Keratinocyte (primary cell): Measurements from ENCODE around the gene NDOR1. TPM values are rescaled to one million over a fixed set of nuclear protein-coding genes. Genes with fewer than 3 reads are reported as not detected.

Experiments used
- DNase-seq: peaks from one replicate; pipeline ENCODE4 v3.0.0-alpha.2; 2011; ENCODE audit warnings: low read depth, missing footprints, low spot score
- FAIRE-seq: peaks from 2 replicates; lab custom pipeline; 2011; peaks lifted over from hg19 to GRCh38; lab: Jason Lieb, UNC
- H2AFZ ChIP-seq: 2 replicates; pipeline ENCODE4 v1.6.0; 2012; ENCODE audit warnings: low read length, control low read depth, inconsistent platforms; ENCODE audit not compliant: control insufficient read depth
- H3K27ac ChIP-seq: 2 replicates; pipeline ENCODE4 v1.5.1; 2011; ENCODE audit warnings: low read length; ENCODE audit not compliant: control insufficient read depth, insufficient read depth
- H3K27me3 ChIP-seq: 3 replicates; pipeline ENCODE4 v1.6.0; 2011; ENCODE audit warnings: low read length; ENCODE audit not compliant: control insufficient read depth, insufficient read depth; ENCODE audit errors: extremely low read depth
- H3K36me3 ChIP-seq, 2 experiments: 2 replicates in 1 of 2; 3 replicates in 1 of 2; pipeline ENCODE4 v1.5.1; 2011; ENCODE audit warnings: low read length in 2 of 2, mild to moderate bottlenecking in 1 of 2; ENCODE audit not compliant: control insufficient read depth in 2 of 2, insufficient read depth in 2 of 2; ENCODE audit errors: extremely low read depth in 1 of 2
- H3K4me1 ChIP-seq: 3 replicates; pipeline ENCODE4 v1.5.1; 2011; ENCODE audit warnings: low read length; ENCODE audit not compliant: control insufficient read depth, insufficient read depth; ENCODE audit errors: extremely low read depth
- H3K4me2 ChIP-seq: 3 replicates; pipeline ENCODE4 v1.6.0; 2011; ENCODE audit warnings: low read depth, low read length; ENCODE audit not compliant: control insufficient read depth, insufficient read depth; ENCODE audit errors: extremely low read depth
- H3K4me3 ChIP-seq, 3 experiments: fragments of 200-600 bp in 1 of 3; sonication (generic) in 1 of 3; 2 replicates in 2 of 3; 3 replicates in 1 of 3; pipeline ENCODE4 v1.5.1; 2011 to 2016; ENCODE audit warnings: low read length in 3 of 3, mild to moderate bottlenecking in 3 of 3, control low read depth in 2 of 3, inconsistent platforms in 1 of 3, low read depth in 1 of 3, mixed read lengths in 1 of 3, mixed run types in 1 of 3, moderate library complexity in 1 of 3; ENCODE audit not compliant: control insufficient read depth in 2 of 3, insufficient read depth in 2 of 3; ENCODE audit errors: extremely low read depth in 1 of 3
- H3K79me2 ChIP-seq: 2 replicates; pipeline ENCODE4 v1.6.0; 2012; ENCODE audit warnings: low read length; ENCODE audit not compliant: control insufficient read depth, insufficient read depth
- H3K9ac ChIP-seq: 3 replicates; pipeline ENCODE4 v1.6.0; 2011; ENCODE audit warnings: low read length; ENCODE audit not compliant: control insufficient read depth, insufficient read depth; ENCODE audit errors: extremely low read depth
- H3K9me1 ChIP-seq: 3 replicates; pipeline ENCODE4 v1.6.0; 2011; ENCODE audit warnings: low read length; ENCODE audit not compliant: control insufficient read depth, insufficient read depth; ENCODE audit errors: extremely low read depth
- H3K9me3 ChIP-seq: 2 replicates; pipeline ENCODE4 v1.5.1; 2012; ENCODE audit warnings: low read depth, low read length; ENCODE audit not compliant: control insufficient read depth
- H4K20me1 ChIP-seq: 3 replicates; pipeline ENCODE4 v1.6.0; 2011; ENCODE audit warnings: low read length; ENCODE audit not compliant: control insufficient read depth, insufficient read depth; ENCODE audit errors: extremely low read depth
- EZH2 ChIP-seq: IDR thresholded peaks from one replicate; pipeline ENCODE4 v1.6.1; 2012; ENCODE audit warnings: inconsistent platforms, mild to moderate bottlenecking, low read length, moderate library complexity
- dilution Hi-C: fragments of 300-500 bp; cut with MboI; formaldehyde crosslinking; loops from one replicate; pipeline ENCODE4 v1.7.0; 2020; ENCODE audit warnings: low sequenced_read_pairs; ENCODE audit not compliant: extremely low pct_ligation_motif_present
- polyA plus RNA-seq, 5 experiments: library from polyadenylated mRNA; depleted of rRNA in 3 of 5; stranded (reverse) in 3 of 5; stranded (forward) in 1 of 5; unstranded in 1 of 5; fragments of >200 nt; gene quantifications; 1 replicate in 1 of 5; 2 replicates in 3 of 5; 3 replicates in 1 of 5; pipeline versions ENCODE4 v1.2.1 to v1.2.3, GENCODE V29; 2011 to 2012; ENCODE audit warnings: missing spikeins in 2 of 5, low read depth in 1 of 5, low replicate concordance in 1 of 5
- TF ChIP-seq, protein P1 (sequence below), 3 experiments: IDR thresholded peaks in 1 of 3; conservative IDR thresholded peaks in 1 of 3; optimal IDR thresholded peaks in 1 of 3; 2 replicates in 2 of 3; 3 replicates in 1 of 3; pipeline versions ENCODE3 to v1.5.1; 2011; ENCODE audit warnings: low read length in 3 of 3, mild to moderate bottlenecking in 3 of 3, moderate library complexity in 2 of 3, control low read depth in 1 of 3, inconsistent platforms in 1 of 3; ENCODE audit not compliant: insufficient read depth in 2 of 3; ENCODE audit errors: extremely low read depth in 1 of 3

NDOR1 gene
- polyA plus RNA-seq, 1 donor (not counting 4 experiments of a cell fraction or from before 2014, with no cell fraction given), result 3.9 TPM

GRCh38 chr9:137240318-137240840 is 34.9 kb downstream of the NDOR1 start:
- Histone ChIP-seq H3K79me2 (peaks cover 33% of the 10 kb centered on the region), H3K36me3 (peaks cover 11 to 26% of the 10 kb centered on the region in 2 experiments), H3K4me1 (peaks cover 30% of the 10 kb centered on the region), H3K27ac (peak overlapping the region; percentile 90), H3K27me3 (no peaks in the 10 kb centered on the region), H3K4me3 (peak overlapping the region; percentile 77 to 85 (median 80)), H3K9me1 (peaks cover 3% of the 10 kb centered on the region), H3K9ac (peak overlapping the region; percentile 92), H3K4me2 (peak overlapping the region; percentile 82), H3K9me3 (no peaks in the 10 kb centered on the region), H4K20me1 (peaks cover 28% of the 10 kb centered on the region), H2AFZ (peak overlapping the region; percentile 37)
- DNase-seq (no peak), FAIRE-seq (no peak)
- dilution Hi-C loops, result no loop called here
- TF ChIP-seq, protein P1, sequence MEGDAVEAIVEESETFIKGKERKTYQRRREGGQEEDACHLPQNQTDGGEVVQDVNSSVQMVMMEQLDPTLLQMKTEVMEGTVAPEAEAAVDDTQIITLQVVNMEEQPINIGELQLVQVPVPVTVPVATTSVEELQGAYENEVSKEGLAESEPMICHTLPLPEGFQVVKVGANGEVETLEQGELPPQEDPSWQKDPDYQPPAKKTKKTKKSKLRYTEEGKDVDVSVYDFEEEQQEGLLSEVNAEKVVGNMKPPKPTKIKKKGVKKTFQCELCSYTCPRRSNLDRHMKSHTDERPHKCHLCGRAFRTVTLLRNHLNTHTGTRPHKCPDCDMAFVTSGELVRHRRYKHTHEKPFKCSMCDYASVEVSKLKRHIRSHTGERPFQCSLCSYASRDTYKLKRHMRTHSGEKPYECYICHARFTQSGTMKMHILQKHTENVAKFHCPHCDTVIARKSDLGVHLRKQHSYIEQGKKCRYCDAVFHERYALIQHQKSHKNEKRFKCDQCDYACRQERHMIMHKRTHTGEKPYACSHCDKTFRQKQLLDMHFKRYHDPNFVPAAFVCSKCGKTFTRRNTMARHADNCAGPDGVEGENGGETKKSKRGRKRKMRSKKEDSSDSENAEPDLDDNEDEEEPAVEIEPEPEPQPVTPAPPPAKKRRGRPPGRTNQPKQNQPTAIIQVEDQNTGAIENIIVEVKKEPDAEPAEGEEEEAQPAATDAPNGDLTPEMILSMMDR (optimal IDR thresholded peaks at IDR 0.05 in 1 of 3, IDR thresholded peaks at IDR 0.05 in 1 of 3, conservative IDR thresholded peaks at IDR 0.05 in 1 of 3; ENCODE audit: extremely low read depth in 1 of 3, insufficient read depth in 2 of 3, low read length in 3 of 3), result no peak
- no peak for TF ChIP-seq EZH2

- no peak for TF ChIP-seq EZH2
- TF ChIP-seq, protein P1 (optimal IDR thresholded peaks at IDR 0.05 in 1 of 3, IDR thresholded peaks at IDR 0.05 in 1 of 3, conservative IDR thresholded peaks at IDR 0.05 in 1 of 3; ENCODE audit: extremely low read depth in 1 of 3, insufficient read depth in 2 of 3, low read length in 3 of 3), result no peak
- Histone ChIP-seq H3K27ac (peak within 1 kb of the TSS; percentile 90), H3K36me3 (peaks cover 11 to 26% of the 10 kb centered on the region in 2 experiments), H3K4me1 (peaks cover 30% of the 10 kb centered on the region), H2AFZ (peak within 1 kb of the TSS; percentile 37), H3K4me2 (peak within 1 kb of the TSS; percentile 84), H3K9me1 (peaks cover 3% of the 10 kb centered on the region), H3K79me2 (peaks cover 33% of the 10 kb centered on the region), H3K4me3 (peak within 1 kb of the TSS; percentile 90 to 94 (median 93)), H3K9me3 (no peaks in the 10 kb centered on the region), H3K27me3 (no peaks in the 10 kb centered on the region), H3K9ac (peak within 1 kb of the TSS; percentile 92), H4K20me1 (peaks cover 28% of the 10 kb centered on the region)
- DNase-seq (peak; percentile 99), FAIRE-seq (peak; percentile 97)
- dilution Hi-C loops, result no loop called here
Measured at GRCh38 chr9:137240841-137241489, 35.5 kb downstream of the NDOR1 start, which contains the start of gene TUBB4B. Gene TUBB4B, plus strand, starts transcription at chr9:137241287. Its CDS starts 74 bp downstream, at chr9:137241361.
